ENCODE data around the gene PANX2.

PANX2 gene

GRCh38 chr22:50173311-50173982 is 2.9 kb downstream of the PANX2 start:
- no peak for DNase-seq

GRCh38 chr22:50173983-50174355 is 3.4 kb downstream of the PANX2 start:
- no peak for DNase-seq

- DNase-seq, result no peak
Observed at GRCh38 chr22:50174382-50175190, 4.1 kb downstream of the PANX2 start.

GRCh38 chr22:50175191-50175461 is 4.6 kb downstream of the PANX2 start:
- no peak for DNase-seq

GRCh38 chr22:50175921-50176849 is 5.7 kb downstream of the PANX2 start:
- no peak for DNase-seq

- DNase-seq, result no peak
Observed at GRCh38 chr22:50176850-50177536, 6.5 kb downstream of the PANX2 start.

- no peak for DNase-seq
Observed at GRCh38 chr22:50177537-50178470, 7.3 kb downstream of the PANX2 start.

- DNase-seq, result no peak
Observed at GRCh38 chr22:50178471-50178864, 7.9 kb downstream of the PANX2 start.

- no peak for DNase-seq
Observed at GRCh38 chr22:50178871-50179869, 8.6 kb downstream of the PANX2 start.

GRCh38 chr22:50179937-50180726 is 9.6 kb downstream of the PANX2 start:
- DNase-seq, result no peak

GRCh38 chr22:50180727-50181521 is 10.4 kb downstream of the PANX2 start:
- DNase-seq, result no peak

GRCh38 chr22:50182176-50183081 is 11.9 kb downstream of the PANX2 start:
- no peak for DNase-seq

GRCh38 chr22:50183141-50183971 is 12.8 kb downstream of the PANX2 start:
- DNase-seq, result no peak

- DNase-seq, result no peak
Observed at GRCh38 chr22:50184004-50184901, 13.7 kb downstream of the PANX2 start.

GRCh38 chr22:50184902-50185374 is 14.4 kb downstream of the PANX2 start:
- DNase-seq, result no peak
